Measurements from ENCODE around the gene CDR2L. TPM values are rescaled to one million over a fixed set of nuclear protein-coding genes. Genes with fewer than 3 reads are reported as not detected.

The CDR2L gene
- polyA plus RNA-seq, 3 donors, result 0.05 TPM; not detected in 2

DNA sequence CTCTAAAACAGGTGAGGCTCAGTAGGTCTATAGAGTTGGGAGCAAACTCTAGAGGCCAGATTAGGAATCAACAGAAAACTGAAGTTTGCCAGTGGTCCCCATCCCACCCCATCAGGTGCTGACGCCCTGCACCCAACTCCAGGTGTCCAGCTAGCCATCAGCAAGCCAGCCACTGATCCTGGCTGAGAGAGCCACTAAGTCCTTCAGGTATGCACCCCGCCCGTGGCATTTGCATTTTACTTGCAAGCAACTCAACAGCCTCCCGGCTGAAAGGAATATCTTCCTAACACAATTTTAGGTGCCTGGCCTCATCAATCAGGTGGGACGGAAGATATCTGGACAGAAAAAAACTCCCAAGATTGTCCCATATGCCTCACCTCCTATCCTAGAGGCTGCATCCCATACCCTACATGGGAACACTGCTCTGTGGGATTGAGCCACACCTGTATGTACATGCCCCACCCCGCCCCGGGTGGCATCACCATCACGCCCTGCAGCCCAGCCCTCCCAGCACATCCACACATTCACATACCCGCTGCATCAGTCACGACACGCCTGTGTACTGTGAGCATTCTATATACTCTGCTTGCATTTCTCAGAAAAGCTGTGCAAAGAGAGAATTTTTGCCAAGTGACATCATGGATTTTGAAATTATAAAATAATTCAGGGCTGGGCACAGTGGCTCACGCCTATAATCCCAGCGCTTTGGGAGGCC lies 43.5 kb upstream of the CDR2L start:
- Histone ChIP-seq H3K79me2 (ENCODE audit: insufficient read depth, low read length) (no peaks in the 10 kb centered on the region), H2AFZ (ENCODE audit: insufficient read depth, low read depth, low read length, poor library complexity, severe bottlenecking) (no peak overlapping the region), H3K9ac (ENCODE audit: insufficient read depth, low read length, poor library complexity, severe bottlenecking) (no peak overlapping the region), H3K36me3 (replicated peaks in 1 of 2; ENCODE audit: control insufficient read depth in 1 of 2, insufficient read depth in 2 of 2, low read length in 2 of 2) (no peaks in the 10 kb centered on the region), H3K27me3 (ENCODE audit: control insufficient read depth in 2 of 2, insufficient read depth in 2 of 2, low read length in 2 of 2) (peaks cover 2 to 7% of the 10 kb centered on the region in 2 donors), H3K4me2 (replicated peaks; ENCODE audit: extremely low read depth, low read length, poor library complexity, severe bottlenecking) (no peak overlapping the region), H3K9me3 (replicated peaks in 1 of 2; ENCODE audit: control insufficient read depth in 1 of 2, insufficient read depth in 1 of 2, low read length in 2 of 2) (no peaks in the 10 kb centered on the region), H3K27ac (ENCODE audit: low read depth in 1 of 2, low read length in 2 of 2) (no peak overlapping the region), H4K20me1 (ENCODE audit: insufficient read depth, low read length) (no peaks in the 10 kb centered on the region), H3K4me3 (replicated peaks in 1 of 3; ENCODE audit: low read depth in 2 of 3, low read length in 3 of 3) (no peak overlapping the region), H3K4me1 (ENCODE audit: control insufficient read depth in 1 of 2, insufficient read depth in 2 of 2, low read length in 2 of 2) (no peaks in the 10 kb centered on the region)
- Mint-ChIP-seq H3K36me3 (no peaks in the 10 kb centered on the region), H3K4me3 (peak overlapping the region in 1 of 2 donors; percentile 30), H3K27me3 (ENCODE audit: low read depth in 3 of 3) (peaks cover 30 to 71% (median 39%) of the 10 kb centered on the region in 3 donors), H3K27ac (no peak overlapping the region), H3K9me3 (peaks cover 0 to 2% (median 0%) of the 10 kb centered on the region in 7 donors), H3K4me1 (no peaks in the 10 kb centered on the region)
- no peak for DNase-seq
- WGBS (ENCODE audit: insufficient coverage), result 82% methylated on average over 8 of the region's 13 CpGs
- no peak for TF ChIP-seq CTCF (IDR thresholded peaks at IDR 0.05)
- intact Hi-C loops (cut with micrococcal nuclease), result no loop called here

- Mint-ChIP-seq H3K36me3 (no peaks in the 10 kb centered on the region), H3K4me1 (no peaks in the 10 kb centered on the region), H3K27me3 (ENCODE audit: low read depth in 3 of 3) (peaks cover 26 to 64% (median 27%) of the 10 kb centered on the region in 3 donors), H3K9me3 (no peaks in the 10 kb centered on the region), H3K4me3 (no peak overlapping the region), H3K27ac (no peak overlapping the region)
- H3K27ac ChIP-seq (ENCODE audit: low read depth in 1 of 2, low read length in 2 of 2), result no peak overlapping the region
- no peaks in the 10 kb centered on the region for H4K20me1 ChIP-seq (ENCODE audit: insufficient read depth, low read length)
- no peak overlapping the region for H3K9ac ChIP-seq (ENCODE audit: insufficient read depth, low read length, poor library complexity, severe bottlenecking)
- no peaks in the 10 kb centered on the region for H3K9me3 ChIP-seq (replicated peaks in 1 of 2; ENCODE audit: control insufficient read depth in 1 of 2, insufficient read depth in 1 of 2, low read length in 2 of 2)
- DNase-seq, result no peak
- WGBS (ENCODE audit: insufficient coverage), result 88% methylated on average over 1 of the region's 6 CpGs
- H3K4me3 ChIP-seq (replicated peaks in 1 of 3; ENCODE audit: low read depth in 2 of 3, low read length in 3 of 3), result no peak overlapping the region
- H2AFZ ChIP-seq (ENCODE audit: insufficient read depth, low read depth, low read length, poor library complexity, severe bottlenecking), result no peak overlapping the region
- H3K4me1 ChIP-seq (ENCODE audit: control insufficient read depth in 1 of 2, insufficient read depth in 2 of 2, low read length in 2 of 2), result no peaks in the 10 kb centered on the region
- TF ChIP-seq CTCF (IDR thresholded peaks at IDR 0.05), result no peak
- no peaks in the 10 kb centered on the region for H3K36me3 ChIP-seq (replicated peaks in 1 of 2; ENCODE audit: control insufficient read depth in 1 of 2, insufficient read depth in 2 of 2, low read length in 2 of 2)
- no peak overlapping the region for H3K4me2 ChIP-seq (replicated peaks; ENCODE audit: extremely low read depth, low read length, poor library complexity, severe bottlenecking)
- no peaks in the 10 kb centered on the region for H3K79me2 ChIP-seq (ENCODE audit: insufficient read depth, low read length)
- intact Hi-C loops (cut with micrococcal nuclease), result no loop called here
- H3K27me3 ChIP-seq (ENCODE audit: control insufficient read depth in 2 of 2, insufficient read depth in 2 of 2, low read length in 2 of 2), result peaks cover 0 to 2% of the 10 kb centered on the region in 2 donors
Measured at GRCh38 chr17:74945543-74945942, 41.9 kb upstream of the CDR2L start.

Data from CD14-positive monocyte (primary cell).